ENCODE results near the gene DTNB. TPM values are rescaled to one million over a fixed set of nuclear protein-coding genes. Genes with fewer than 3 reads are reported as not detected.

Gene DTNB
- total and polyA plus RNA-seq, 2 of the 4 experiments (the other 2 are of a cell fraction) = 3.8 to 5.3 TPM

- Histone ChIP-seq H3K14ac (replicated peaks; ENCODE audit: low read depth, low read length) (no peak overlapping the region), H3K27ac (ENCODE audit: insufficient read depth, low read length) (no peak overlapping the region), H3K4ac (ENCODE audit: low read depth, low read length) (no peak overlapping the region), H3K4me3 (ENCODE audit: insufficient read depth, low read depth, low read length) (no peak overlapping the region), H2BK5ac (ENCODE audit: low read depth, low read length, poor library complexity, severe bottlenecking) (no peak overlapping the region), H2BK20ac (ENCODE audit: low read depth, low read length) (no peak overlapping the region), H3K4me2 (ENCODE audit: low read depth, low read length) (no peak overlapping the region), H3K9me3 (ENCODE audit: control insufficient read depth, insufficient read depth, low read length) (no peaks in the 10 kb centered on the region), H2AK5ac (ENCODE audit: low read depth, low read length) (no peak overlapping the region), H2BK120ac (ENCODE audit: low read depth, low read length) (no peak overlapping the region), H2AFZ (replicated peaks; ENCODE audit: low read length, poor library complexity) (no peak overlapping the region), H4K20me1 (ENCODE audit: insufficient read depth, low read length) (no peaks in the 10 kb centered on the region), H3K9me1 (ENCODE audit: insufficient read depth, low read length) (0 out of 2 replicates have a peak, but pooled peaks cover 3% of the 10 kb centered on the region), H3K9ac (ENCODE audit: low read depth, low read length) (no peak overlapping the region), H3K56ac (ENCODE audit: extremely low read depth, insufficient read depth, low read length) (no peak overlapping the region), H3K27me3 (ENCODE audit: control insufficient read depth, insufficient read depth, low read length) (0 out of 2 replicates have a peak, but pooled peaks cover 2% of the 10 kb centered on the region), H3K79me1 (ENCODE audit: low read depth in 1 of 2, low read length in 2 of 2) (no peaks in the 10 kb centered on the region), H3K18ac (ENCODE audit: low read depth, low read length) (no peak overlapping the region), H3K4me1 (ENCODE audit: control insufficient read depth, insufficient read depth, low read length) (peaks cover 2% of the 10 kb centered on the region; the same call in 1 of the 2 replicates), H4K91ac (ENCODE audit: insufficient read depth, low read depth, low read length) (no peak overlapping the region), H4K5ac (ENCODE audit: low read depth, low read length) (no peak overlapping the region), H4K8ac (ENCODE audit: low read depth in 2 of 2, low read length in 2 of 2) (no peak overlapping the region), H2BK15ac (ENCODE audit: low read depth, low read length) (no peak overlapping the region), H3K23ac (ENCODE audit: low read depth, low read length) (no peak overlapping the region), H2AK9ac (replicated peaks; ENCODE audit: low read depth, low read length, poor library complexity) (no peak overlapping the region), H3K36me3 (ENCODE audit: control insufficient read depth, insufficient read depth, low read length) (no peaks in the 10 kb centered on the region)
- dilution Hi-C loops (cut with HindIII; ENCODE audit: low sequenced_read_pairs, unreplicated experiment) (no loop called here), in situ Hi-C loops (cut with MboI; ENCODE audit: low sequenced_read_pairs) (no loop called here), intact Hi-C loops (cut with micrococcal nuclease) (no loop called here)
- DNase-seq (no peak), ATAC-seq (ENCODE audit: low read depth) (no peak)
- TF ChIP-seq BHLHE40 (IDR thresholded peaks at IDR 0.05; ENCODE audit: low read depth, low read length) (no peak), MAZ (IDR thresholded peaks at IDR 0.05; ENCODE audit: borderline replicate concordance, low read depth, low read length) (no peak), CEBPB (IDR thresholded peaks at IDR 0.05; ENCODE audit: low read depth, low read length) (no peak), RFX5 (IDR thresholded peaks at IDR 0.05; ENCODE audit: low read depth, low read length) (no peak), CTCF (conservative IDR thresholded peaks at IDR 0.05; ENCODE audit: low read depth, low read length) (no peak), ELK1 (IDR thresholded peaks at IDR 0.05; ENCODE audit: borderline replicate concordance, low read depth, low read length) (no peak)
- WGBS, 2 experiments (ENCODE audit: extremely low coverage in 2 of 2, insufficient read length in 1 of 2) = 77% methylated on average over 4 of the region's 6 CpGs; no CpG with 5 or more reads in 1 of the 2 experiments
- POLR2A ChIA-PET (ENCODE audit: unreplicated experiment) = no interaction called here
- CTCF ChIA-PET = no interaction called here
- no TSS peak for BruUV-seq (replicated peaks)
These were observed 319.3 kb downstream of the DTNB start for GRCh38 chr2:25354116-25354515.
